ENCODE measurements around the gene C12orf56.

The C12orf56 gene

GRCh38 chr12:64390275-64390851 lies at the start of gene C12orf56:
TSS of gene C12orf56 (minus strand) at chr12:64390758. CDS start at chr12:64390565, 193 bp downstream.
- DNase-seq (ENCODE audit: low read depth) = no peak

GRCh38 chr12:64440100-64440499 lies 49.5 kb upstream of the C12orf56 start:
- no peak for DNase-seq (ENCODE audit: low read depth)

- no peak for DNase-seq (ENCODE audit: low read depth)
These were observed 43.4 kb upstream of the C12orf56 start for GRCh38 chr12:64433915-64434314.

- DNase-seq (ENCODE audit: low read depth) = peak; percentile 64
These were observed 41.2 kb upstream of the C12orf56 start for GRCh38 chr12:64431791-64432190.

- DNase-seq (ENCODE audit: low read depth) = no peak
These were observed 40.3 kb upstream of the C12orf56 start for GRCh38 chr12:64430886-64431285.

GRCh38 chr12:64428956-64429355 lies 38.4 kb upstream of the C12orf56 start:
- no peak for DNase-seq (ENCODE audit: low read depth)

GRCh38 chr12:64427988-64428387 lies 37.4 kb upstream of the C12orf56 start:
- DNase-seq (ENCODE audit: low read depth) = no peak

- no peak for DNase-seq (ENCODE audit: low read depth)
These were observed 29.1 kb upstream of the C12orf56 start for GRCh38 chr12:64419696-64420095.

GRCh38 chr12:64418209-64418608 lies 27.7 kb upstream of the C12orf56 start:
- no peak for DNase-seq (ENCODE audit: low read depth)

- no peak for DNase-seq (ENCODE audit: low read depth)
These were observed 23.3 kb upstream of the C12orf56 start for GRCh38 chr12:64413884-64414283.

GRCh38 chr12:64412459-64412858 lies 21.9 kb upstream of the C12orf56 start:
- DNase-seq (ENCODE audit: low read depth) = no peak

GRCh38 chr12:64411427-64411826 lies 20.9 kb upstream of the C12orf56 start:
- DNase-seq (ENCODE audit: low read depth) = no peak

- DNase-seq (ENCODE audit: low read depth) = no peak
These were observed 17.0 kb upstream of the C12orf56 start for GRCh38 chr12:64407342-64408223.

- peak; percentile 84 for DNase-seq (ENCODE audit: low read depth)
These were observed 14.1 kb upstream of the C12orf56 start for GRCh38 chr12:64404470-64405256.

GRCh38 chr12:64403707-64404469 lies 13.3 kb upstream of the C12orf56 start, which contains the start of gene XPOT:
TSS of gene XPOT (plus strand) at chr12:64404392. CDS start at chr12:64410036, 5,644 bp downstream.
- peak; percentile 97 for DNase-seq (ENCODE audit: low read depth)

- DNase-seq (ENCODE audit: low read depth) = no peak
These were observed 11.6 kb upstream of the C12orf56 start for GRCh38 chr12:64402181-64402580.

GRCh38 chr12:64400041-64400440 lies 9.5 kb upstream of the C12orf56 start:
- peak; percentile 73 for DNase-seq (ENCODE audit: low read depth)

GRCh38 chr12:64395739-64396138 lies 5.2 kb upstream of the C12orf56 start:
- no peak for DNase-seq (ENCODE audit: low read depth)

- peak; percentile 54 for DNase-seq (ENCODE audit: low read depth)
These were observed 1.7 kb upstream of the C12orf56 start for GRCh38 chr12:64392221-64392620.

GRCh38 chr12:64389154-64389553 lies 1.4 kb downstream of the C12orf56 start:
- DNase-seq (ENCODE audit: low read depth) = no peak

- DNase-seq (ENCODE audit: low read depth) = peak; percentile 24
These were observed 3.3 kb downstream of the C12orf56 start for GRCh38 chr12:64387197-64387816.
